GM12875 (cell line): ENCODE measurements around the gene LIMA1.

Experiments
- H3K4me3 ChIP-seq: one replicate; pipeline ENCODE4 v1.5.1; 2011; ENCODE audit warnings: low read depth, low read length, control low read depth
- CTCF ChIP-seq: IDR thresholded peaks from 2 replicates; pipeline ENCODE4 v1.5.1; 2011; ENCODE audit warnings: low read depth, mild to moderate bottlenecking, control low read depth, inconsistent platforms, low read length, moderate library complexity, borderline replicate concordance; ENCODE audit not compliant: insufficient read depth

LIMA1 gene

DNA sequence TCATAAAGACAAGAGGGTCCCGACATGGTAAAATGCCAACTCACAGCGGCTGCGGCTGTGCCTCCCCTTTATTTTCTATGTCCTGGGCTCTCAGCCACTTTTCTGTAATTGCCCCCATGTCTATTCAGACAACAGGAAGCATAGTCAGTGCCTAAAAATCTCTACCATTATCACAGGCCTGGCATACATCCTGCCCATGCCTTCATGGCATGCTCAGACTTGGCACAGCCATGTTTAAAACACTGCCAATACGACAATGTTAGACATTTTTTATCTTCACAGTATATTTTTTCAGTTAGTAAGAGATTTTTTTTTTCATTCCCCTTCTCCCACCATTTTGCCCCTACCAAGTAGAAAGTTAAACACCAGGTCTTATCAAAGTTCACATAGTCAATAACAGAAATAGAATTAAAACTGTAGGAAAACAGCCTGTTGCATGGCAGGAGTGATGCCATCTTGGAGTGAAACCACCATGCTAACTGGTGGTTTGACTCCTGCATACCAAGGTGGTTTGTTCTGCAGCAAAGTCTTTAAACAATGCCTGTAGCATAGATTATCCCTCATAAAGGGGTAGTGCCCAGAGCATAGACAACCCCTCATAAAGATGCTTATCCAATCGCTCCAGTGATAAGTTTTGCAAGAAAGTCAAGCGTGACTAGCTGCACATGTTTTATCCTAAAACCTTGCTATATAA, 97.2 kb downstream of the LIMA1 start:
- H3K4me3 ChIP-seq = no peak overlapping the region
- no peak for TF ChIP-seq CTCF

- TF ChIP-seq CTCF = no peak
- no peak overlapping the region for H3K4me3 ChIP-seq
Measured at GRCh38 chr12:50185301-50185895, 97.9 kb downstream of the LIMA1 start.

GRCh38 chr12:50184261-50184660, 99.1 kb downstream of the LIMA1 start:
- H3K4me3 ChIP-seq = no peak overlapping the region
- no peak for TF ChIP-seq CTCF

DNA sequence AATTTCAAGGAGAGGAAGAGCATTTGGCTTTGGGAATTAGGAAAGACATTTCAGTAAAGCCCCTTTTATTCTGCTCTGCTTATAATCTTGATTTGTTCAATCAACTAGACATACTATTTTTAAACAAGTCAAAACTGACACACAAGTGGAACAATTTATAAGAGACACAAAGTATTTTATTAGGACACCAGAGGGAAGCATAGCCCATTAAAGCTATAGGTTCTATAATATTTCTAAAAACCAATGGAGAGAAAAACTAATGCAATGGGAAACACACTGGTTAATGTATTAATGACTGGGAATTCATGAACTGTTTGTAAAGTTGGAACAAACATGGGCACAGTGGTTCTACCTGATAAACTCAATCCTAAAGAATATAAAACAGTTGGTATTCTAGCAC, 100.9 kb downstream of the LIMA1 start:
- no peak overlapping the region for H3K4me3 ChIP-seq
- TF ChIP-seq CTCF = no peak

DNA sequence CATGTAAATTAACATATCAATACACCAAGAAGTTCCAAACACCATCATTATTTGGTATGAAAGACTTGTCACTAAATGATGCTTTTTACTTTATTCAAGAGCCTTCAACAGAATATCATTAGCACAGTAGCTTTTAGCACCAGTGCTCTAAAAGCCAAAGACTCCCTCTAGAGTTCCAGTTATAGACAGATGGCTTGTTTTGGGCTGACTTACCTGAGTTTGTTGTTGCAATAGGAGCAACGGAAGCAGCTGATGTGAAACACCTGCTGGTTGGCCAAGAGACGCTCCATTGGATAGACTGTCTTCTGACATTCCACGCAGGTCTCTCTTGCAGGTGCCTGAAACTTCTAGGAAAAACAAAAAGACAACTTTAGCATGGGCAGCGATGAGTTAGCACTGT, 101.6 kb downstream of the LIMA1 start:
- H3K4me3 ChIP-seq = no peak overlapping the region
- no peak for TF ChIP-seq CTCF

GRCh38 chr12:50175716-50176026, 107.6 kb downstream of the LIMA1 start:
- no peak overlapping the region for H3K4me3 ChIP-seq
- no peak for TF ChIP-seq CTCF

DNA sequence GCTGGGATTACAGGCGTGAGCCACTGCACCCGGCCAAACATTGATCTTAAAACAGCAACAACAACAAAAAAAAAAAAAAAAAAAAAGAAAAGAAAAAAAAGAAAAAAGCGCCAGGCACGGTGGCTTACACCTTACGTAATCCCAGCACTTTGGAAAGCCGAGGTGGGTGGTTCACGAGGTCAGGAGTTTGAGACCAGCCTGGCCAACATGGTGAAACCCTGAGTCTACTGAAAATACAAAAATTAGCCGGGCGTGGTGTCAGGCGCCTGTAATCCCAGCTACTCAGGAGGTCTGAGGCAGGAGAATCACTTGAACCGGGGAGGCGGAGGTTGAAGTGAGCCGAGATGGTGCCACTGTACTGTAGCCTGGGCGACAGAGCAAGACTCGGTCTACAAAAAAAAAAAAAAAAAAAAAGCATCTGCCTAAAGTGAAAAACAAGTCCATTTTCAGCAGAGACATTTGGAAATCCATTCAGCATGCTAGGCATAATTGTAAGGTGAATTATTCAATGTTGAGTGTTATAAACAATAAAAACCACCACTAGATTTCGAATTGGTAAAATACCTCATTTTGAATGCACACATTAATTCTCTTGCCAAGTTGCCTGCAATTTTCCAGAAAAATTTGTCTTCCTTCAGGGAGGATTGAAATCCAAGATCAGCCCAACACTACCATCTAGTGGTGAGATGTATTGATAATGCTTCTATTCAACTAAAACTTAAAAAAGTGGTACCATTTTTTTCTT, 108.2 kb downstream of the LIMA1 start:
- H3K4me3 ChIP-seq = no peak overlapping the region
- TF ChIP-seq CTCF = peak; percentile 36; the same call in 1 of the 2 replicates
